Left lung (tissue), 10 donors: Measurements from ENCODE around the gene ASTN2. TPM values are rescaled to one million over a fixed set of nuclear protein-coding genes. Genes with fewer than 3 reads are reported as not detected.
A peak's percentile ranks its signal among the peaks of the same experiment; 100 is the strongest.

Experiments used
- ATAC-seq: fragments of 200-7000 bp; cut with Tn5 transposase; one replicate; pipeline ENCODE4 v1.9.1; 2020; ENCODE audit warnings: moderate library complexity
- DNase-seq, 4 donors: peaks; one replicate each; pipeline ENCODE4 v3.0.0-alpha.2; 2013 to 2020
- H3K27ac ChIP-seq, 2 donors: fragments of 200-600 bp; sonication (generic) in 1 of 2; one replicate each; pipeline versions ENCODE4 v1.5.0 to v1.8.0; 2020 to 2021
- H3K27me3 ChIP-seq, 2 donors: fragments of 200-600 bp; sonication (generic) in 1 of 2; one replicate each; pipeline versions ENCODE4 v1.5.0 to v1.8.0; 2020 to 2021
- H3K36me3 ChIP-seq, 2 donors: fragments of 200-600 bp; sonication (generic) in 1 of 2; one replicate each; pipeline versions ENCODE4 v1.5.0 to v1.8.0; 2020 to 2021
- H3K4me1 ChIP-seq, 2 donors: fragments of 200-600 bp; one replicate each; pipeline ENCODE4 v1.8.0; 2021
- H3K4me3 ChIP-seq, 2 donors: fragments of 200-600 bp; sonication (generic) in 1 of 2; one replicate each; pipeline versions ENCODE4 v1.5.0 to v1.8.0; 2020 to 2021; ENCODE audit warnings: mild to moderate bottlenecking in 1 of 2
- H3K9me3 ChIP-seq, 2 donors: fragments of 200-600 bp; sonication (generic) in 1 of 2; one replicate each; pipeline versions ENCODE4 v1.5.0 to v1.8.0; 2020 to 2021
- intact Hi-C, 2 donors: fragments of 100-400 bp; cut with DNase I; formaldehyde crosslinking; loops; one replicate each; pipeline versions ENCODE4 v1.11.2 to v1.14.2; 2022
- polyA plus RNA-seq, 6 donors: library from polyadenylated mRNA; unstranded; fragments of 120-200 nt; gene quantifications; one replicate each; pipeline ENCODE4 v1.2.1, GENCODE V29; 2013; ENCODE audit not compliant: insufficient read length in 6 of 6
- total RNA-seq, 2 donors: library from RNA; stranded (reverse); fragmentation: NEBNext Ultra II Directional; extraction: Animal tissue kit (Norgen Biotek cat#: 25700); gene quantifications; one replicate each; pipeline ENCODE4 v1.2.1, GENCODE V29; 2021
- TF ChIP-seq, protein P1 (sequence below), 2 donors: fragments of 200-600 bp; sonication (generic) in 1 of 2; IDR thresholded peaks; one replicate each; pipeline versions ENCODE4 v1.5.0 to v1.8.0; 2021; ENCODE audit warnings: antibody characterized with exemption in 2 of 2
- donor health status: DM: no; HTN: yes; CAD: no.
- donor health status: DM: no; HTN: no; CAD: no.

The ASTN2 gene
- total and polyA plus RNA-seq, 8 donors = 3.1 to 5.5 (median 4.5) TPM

DNA sequence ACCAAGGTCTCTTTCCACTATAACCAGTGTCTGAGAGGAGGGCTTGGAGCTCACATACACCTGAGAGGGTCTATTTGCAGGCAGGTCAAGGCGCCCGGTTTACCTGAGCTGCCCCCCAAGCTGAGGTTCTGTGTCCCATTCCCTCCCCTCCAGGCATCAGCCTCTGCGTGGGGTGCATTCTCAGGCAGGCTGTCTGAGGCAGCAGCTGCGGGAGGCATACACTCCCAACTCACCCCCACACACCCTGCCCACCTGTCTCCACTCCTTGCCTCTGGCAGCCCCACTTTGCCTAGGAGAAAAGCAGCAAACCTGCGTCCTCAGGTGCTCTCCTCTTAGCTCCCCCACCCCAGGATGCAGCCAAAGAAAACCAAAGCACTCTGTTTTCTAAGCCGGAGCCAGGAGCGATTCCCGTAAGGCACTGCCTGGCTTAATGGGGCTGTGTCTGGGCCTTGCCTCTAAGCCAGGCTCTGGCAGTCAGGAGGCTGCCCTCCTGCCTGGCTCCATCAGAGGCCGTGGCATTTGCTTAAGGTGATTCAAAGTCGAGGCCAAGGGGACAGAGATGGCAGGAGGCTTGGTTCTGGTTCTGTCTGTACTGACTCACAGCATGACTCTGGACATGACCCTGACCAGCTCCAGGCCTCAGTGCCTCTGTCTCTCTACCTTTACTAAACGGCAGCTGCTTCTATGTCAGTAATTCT lies 867.0 kb downstream of the ASTN2 start:
- DNase-seq (no peak), ATAC-seq (no peak)
- peaks cover 7 to 24% of the 10 kb centered on the region in 2 donors for H3K4me1 ChIP-seq
- H3K27ac ChIP-seq = no peak overlapping the region
- intact Hi-C loops = no loop called here
- TF ChIP-seq, protein P1, sequence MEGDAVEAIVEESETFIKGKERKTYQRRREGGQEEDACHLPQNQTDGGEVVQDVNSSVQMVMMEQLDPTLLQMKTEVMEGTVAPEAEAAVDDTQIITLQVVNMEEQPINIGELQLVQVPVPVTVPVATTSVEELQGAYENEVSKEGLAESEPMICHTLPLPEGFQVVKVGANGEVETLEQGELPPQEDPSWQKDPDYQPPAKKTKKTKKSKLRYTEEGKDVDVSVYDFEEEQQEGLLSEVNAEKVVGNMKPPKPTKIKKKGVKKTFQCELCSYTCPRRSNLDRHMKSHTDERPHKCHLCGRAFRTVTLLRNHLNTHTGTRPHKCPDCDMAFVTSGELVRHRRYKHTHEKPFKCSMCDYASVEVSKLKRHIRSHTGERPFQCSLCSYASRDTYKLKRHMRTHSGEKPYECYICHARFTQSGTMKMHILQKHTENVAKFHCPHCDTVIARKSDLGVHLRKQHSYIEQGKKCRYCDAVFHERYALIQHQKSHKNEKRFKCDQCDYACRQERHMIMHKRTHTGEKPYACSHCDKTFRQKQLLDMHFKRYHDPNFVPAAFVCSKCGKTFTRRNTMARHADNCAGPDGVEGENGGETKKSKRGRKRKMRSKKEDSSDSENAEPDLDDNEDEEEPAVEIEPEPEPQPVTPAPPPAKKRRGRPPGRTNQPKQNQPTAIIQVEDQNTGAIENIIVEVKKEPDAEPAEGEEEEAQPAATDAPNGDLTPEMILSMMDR (IDR thresholded peaks at IDR 0.05) = no peak
- no peak overlapping the region for H3K4me3 ChIP-seq
- no peaks in the 10 kb centered on the region for H3K9me3 ChIP-seq
- no peaks in the 10 kb centered on the region for H3K27me3 ChIP-seq
- H3K36me3 ChIP-seq = no peaks in the 10 kb centered on the region

DNA sequence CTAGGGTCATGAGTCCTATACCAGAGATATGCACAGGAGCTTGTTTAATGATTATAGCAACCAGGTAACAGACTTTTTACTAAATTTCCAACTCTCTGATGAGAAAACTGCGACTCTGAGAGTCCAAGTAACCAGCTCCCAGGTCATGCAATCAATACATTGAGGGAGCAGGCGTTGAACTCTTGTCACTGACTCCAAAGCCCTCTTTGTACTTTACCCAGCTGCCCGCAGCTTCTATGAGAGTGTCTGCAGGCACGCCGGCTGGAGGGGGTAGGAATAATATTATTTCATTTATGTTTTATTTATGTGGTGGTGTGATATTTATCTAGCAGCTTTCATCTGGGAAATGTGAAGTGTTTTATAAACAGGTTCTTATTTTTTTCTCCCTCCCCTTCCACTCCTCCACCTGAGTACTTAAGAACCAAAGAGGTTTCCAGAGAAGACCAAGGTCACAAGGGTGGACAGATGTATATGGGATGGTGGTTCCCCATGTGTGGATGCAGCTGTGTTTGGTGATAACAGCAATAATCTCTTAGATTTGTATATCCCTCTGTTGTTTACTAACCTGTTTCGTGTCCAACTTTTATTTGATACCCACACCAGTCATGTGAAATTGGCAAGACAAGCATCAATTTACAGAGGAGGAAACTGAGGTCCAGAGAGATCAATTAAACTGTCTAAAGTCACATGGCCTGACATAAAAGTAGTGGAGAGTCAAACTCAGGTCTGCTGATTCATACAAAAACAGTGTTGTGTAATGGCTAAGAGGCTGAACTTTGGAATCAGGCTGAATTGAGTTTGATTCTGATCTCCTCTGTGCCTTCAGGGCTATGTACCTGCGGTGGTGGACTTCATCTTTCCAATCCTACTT lies 867.9 kb downstream of the ASTN2 start:
- intact Hi-C loops = no loop called here
- Histone ChIP-seq H3K9me3 (no peaks in the 10 kb centered on the region), H3K27me3 (no peaks in the 10 kb centered on the region), H3K36me3 (no peaks in the 10 kb centered on the region), H3K27ac (no peak overlapping the region), H3K4me1 (peaks cover 7 to 24% of the 10 kb centered on the region in 2 donors), H3K4me3 (no peak overlapping the region)
- TF ChIP-seq, protein P1 (IDR thresholded peaks at IDR 0.05) = no peak
- ATAC-seq (no peak), DNase-seq (no peak)

DNA sequence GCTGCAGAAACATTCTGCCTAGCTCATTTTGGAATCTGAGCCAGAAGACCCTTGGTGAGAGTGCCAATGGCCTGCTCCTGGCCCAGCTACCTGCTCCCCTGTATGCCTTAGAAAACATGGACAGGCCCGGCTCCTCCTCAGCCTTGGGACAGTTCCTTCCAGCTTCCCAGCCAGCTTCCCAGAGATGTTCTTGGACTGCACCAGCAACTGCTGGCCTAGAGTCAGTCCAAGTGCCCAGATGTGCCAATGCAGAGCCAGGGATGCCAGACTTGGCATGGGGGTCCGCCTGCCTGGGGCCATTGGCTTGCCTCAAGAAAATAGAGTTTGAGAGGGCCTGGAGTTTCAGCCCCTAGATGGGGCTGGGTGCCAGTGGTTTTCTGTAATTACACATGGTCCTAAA lies 870.0 kb downstream of the ASTN2 start:
- DNase-seq (no peak), ATAC-seq (no peak)
- TF ChIP-seq, protein P1 (IDR thresholded peaks at IDR 0.05) = no peak
- H3K27ac ChIP-seq = no peak overlapping the region
- H3K4me1 ChIP-seq = peaks cover 6 to 17% of the 10 kb centered on the region in 2 donors
- no peaks in the 10 kb centered on the region for H3K9me3 ChIP-seq
- intact Hi-C loops = no loop called here
- H3K27me3 ChIP-seq = no peaks in the 10 kb centered on the region
- no peaks in the 10 kb centered on the region for H3K36me3 ChIP-seq
- no peak overlapping the region for H3K4me3 ChIP-seq

DNA sequence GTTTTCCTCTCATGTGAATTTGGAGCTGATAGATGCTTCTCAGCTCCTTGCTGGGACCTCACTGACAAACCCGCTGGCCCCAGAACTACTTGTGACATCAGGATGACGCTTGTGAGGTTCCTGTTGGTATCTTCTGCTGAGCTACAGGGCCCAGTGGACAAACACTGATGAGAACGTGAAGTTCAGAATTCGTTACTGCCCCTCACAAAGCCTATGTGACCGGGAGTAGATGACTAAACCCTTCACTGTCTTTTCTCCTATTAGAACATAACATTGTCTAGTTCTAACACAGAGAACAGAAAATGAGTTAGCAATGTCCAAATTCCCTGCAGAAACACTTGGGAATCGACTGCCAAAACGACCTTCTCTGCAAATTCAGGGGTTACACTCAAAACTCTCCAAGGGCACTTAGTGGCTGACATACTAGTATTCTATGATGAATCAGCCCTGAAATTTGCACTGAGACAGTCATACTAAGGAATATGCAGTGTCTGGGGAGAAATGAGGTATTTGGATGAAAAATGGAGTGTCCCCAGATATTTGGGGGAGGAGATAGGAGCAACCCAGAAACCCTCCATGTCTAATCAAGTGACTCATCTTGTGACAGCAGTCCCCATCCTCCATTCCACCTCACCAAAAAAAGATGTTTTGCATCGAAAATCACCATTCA lies 871.0 kb downstream of the ASTN2 start:
- intact Hi-C loops = no loop called here
- TF ChIP-seq, protein P1 (IDR thresholded peaks at IDR 0.05) = no peak
- Histone ChIP-seq H3K4me1 (peaks cover 0 to 8% of the 10 kb centered on the region in 2 donors), H3K27ac (no peak overlapping the region), H3K4me3 (no peak overlapping the region), H3K36me3 (no peaks in the 10 kb centered on the region), H3K27me3 (no peaks in the 10 kb centered on the region), H3K9me3 (no peaks in the 10 kb centered on the region)
- ATAC-seq (peak; percentile 24), DNase-seq (no peak)

DNA sequence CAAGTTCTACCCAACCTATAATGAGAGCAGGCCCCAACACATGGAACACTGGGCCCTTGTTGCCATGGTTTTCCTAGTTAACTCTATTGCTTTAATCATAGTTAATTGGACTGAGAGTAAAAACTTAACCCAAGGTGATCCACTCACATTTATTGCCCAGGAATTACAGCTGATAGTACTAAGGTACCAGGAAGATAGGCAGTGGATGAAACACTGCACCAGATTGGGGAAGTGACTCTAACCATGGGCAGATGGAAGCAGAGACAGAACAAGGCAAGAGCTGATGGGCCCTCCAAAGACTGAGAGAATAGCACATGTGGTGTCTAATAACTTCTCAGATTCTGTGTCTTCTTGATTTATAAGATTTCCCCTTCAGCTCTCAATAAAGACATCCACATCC lies 873.5 kb downstream of the ASTN2 start:
- H3K36me3 ChIP-seq = no peaks in the 10 kb centered on the region

More for the DNA sequence above, 873.5 kb downstream of the ASTN2 start:
- ATAC-seq (no peak), DNase-seq (no peak)
- Histone ChIP-seq H3K4me1 (no peaks in the 10 kb centered on the region), H3K27me3 (no peaks in the 10 kb centered on the region), H3K4me3 (no peak overlapping the region), H3K9me3 (peaks cover 0 to 5% of the 10 kb centered on the region in 2 donors), H3K27ac (no peak overlapping the region)
- TF ChIP-seq, protein P1 (IDR thresholded peaks at IDR 0.05) = no peak
- intact Hi-C loops = no loop called here
